Measurements from ENCODE around the gene WWTR1. TPM values are rescaled to one million over a fixed set of nuclear protein-coding genes. Genes with fewer than 3 reads are reported as not detected.

WWTR1 gene
- total RNA-seq, 2 experiments from 2014 or later: 0.31 to 0.53 TPM

- Mint-ChIP-seq H3K4me3 (no peak overlapping the region), H3K9me3 (ENCODE audit: insufficient read depth) (no peaks in the 10 kb centered on the region), H3K4me1 (ENCODE audit: low read depth) (no peaks in the 10 kb centered on the region), H3K27me3 (ENCODE audit: low read depth) (peaks cover 23% of the 10 kb centered on the region), H3K36me3 (ENCODE audit: low read depth) (no peaks in the 10 kb centered on the region), H3K27ac (no peak overlapping the region)
- DNase-seq (no peak), ATAC-seq (no peak)
- CTCF ChIA-PET: no interaction called here
- POLR2A ChIA-PET: no interaction called here
These were observed 7.0 kb downstream of the WWTR1 start for GRCh38 chr3:149650828-149651227.

DNA sequence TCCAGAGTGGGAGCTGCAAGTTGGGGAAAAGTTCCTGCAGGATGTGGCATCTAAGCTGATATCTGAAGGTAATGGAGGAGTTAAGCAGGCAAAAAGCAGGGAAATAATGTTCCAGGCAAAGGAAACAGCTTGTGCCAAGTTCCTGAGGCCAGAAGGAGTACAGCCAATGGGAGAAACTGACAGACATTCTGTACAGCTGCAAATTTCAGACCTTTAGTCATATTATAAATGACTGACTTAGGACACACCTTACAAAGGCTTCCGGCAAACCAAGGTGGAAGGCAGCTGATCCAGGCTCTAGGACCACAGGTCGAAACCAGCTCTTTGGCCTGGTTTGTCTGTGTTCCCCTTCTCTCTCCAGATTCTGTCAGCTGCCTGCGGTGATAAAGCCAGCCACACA, 9.3 kb downstream of the WWTR1 start:
- peaks cover 17% of the 10 kb centered on the region for H3K27me3 Mint-ChIP-seq (ENCODE audit: low read depth)
- ATAC-seq: no peak
- ChIA-PET CTCF (no interaction called here), POLR2A (no interaction called here)
- no peaks in the 10 kb centered on the region for H3K9me3 Mint-ChIP-seq (ENCODE audit: insufficient read depth)
- no peak overlapping the region for H3K4me3 Mint-ChIP-seq
- no peaks in the 10 kb centered on the region for H3K36me3 Mint-ChIP-seq (ENCODE audit: low read depth)
- DNase-seq: no peak
- no peak overlapping the region for H3K27ac Mint-ChIP-seq
- H3K4me1 Mint-ChIP-seq (ENCODE audit: low read depth): no peaks in the 10 kb centered on the region

DNA sequence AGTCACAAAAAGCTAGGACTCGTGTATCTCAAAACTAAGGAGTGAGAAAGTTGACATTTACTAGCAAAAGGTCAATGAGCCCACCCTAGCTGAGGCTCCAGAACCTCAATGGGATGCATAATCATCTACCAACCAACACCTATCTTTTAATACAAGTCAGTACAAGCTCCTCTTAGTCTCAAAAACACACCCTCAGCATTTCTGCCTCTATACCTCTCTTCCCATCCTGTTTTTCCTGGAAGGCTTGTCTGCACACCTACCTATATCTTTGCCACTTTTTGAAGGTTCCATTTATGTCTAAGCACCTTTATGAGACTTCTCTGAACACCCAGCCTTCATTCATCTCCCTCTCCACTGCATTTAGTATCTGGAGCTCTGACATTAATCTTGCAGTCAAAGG, 10.0 kb downstream of the WWTR1 start:
- Mint-ChIP-seq H3K9me3 (ENCODE audit: insufficient read depth) (no peaks in the 10 kb centered on the region), H3K27me3 (ENCODE audit: low read depth) (peaks cover 17% of the 10 kb centered on the region), H3K27ac (no peak overlapping the region), H3K4me3 (no peak overlapping the region), H3K4me1 (ENCODE audit: low read depth) (no peaks in the 10 kb centered on the region), H3K36me3 (ENCODE audit: low read depth) (no peaks in the 10 kb centered on the region)
- ChIA-PET POLR2A (no interaction called here), CTCF (no interaction called here)
- DNase-seq: no peak
- ATAC-seq: no peak

DNA sequence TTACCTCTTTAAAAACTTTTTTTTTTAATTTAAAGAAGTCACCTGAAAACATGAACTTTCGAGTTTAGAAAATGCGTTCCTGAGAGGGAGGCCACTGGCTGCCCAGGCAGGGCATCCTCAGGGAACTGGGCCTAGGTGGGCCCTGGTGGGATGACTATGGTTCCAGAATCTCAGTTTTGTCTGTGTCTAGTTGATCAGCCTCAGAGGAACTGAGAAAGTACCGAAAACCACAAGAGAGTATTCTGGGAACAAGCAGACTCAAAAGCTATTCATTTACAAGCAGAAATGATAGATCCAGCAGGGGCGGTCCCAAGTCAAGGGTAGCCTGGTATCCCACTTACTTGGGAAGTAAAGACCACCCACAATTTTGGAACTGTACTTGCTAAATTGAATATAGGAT, 10.5 kb downstream of the WWTR1 start:
- POLR2A ChIA-PET: no interaction called here
- peaks cover 17% of the 10 kb centered on the region for H3K27me3 Mint-ChIP-seq (ENCODE audit: low read depth)
- DNase-seq (no peak), ATAC-seq (no peak)
- no peak overlapping the region for H3K27ac Mint-ChIP-seq
- no peaks in the 10 kb centered on the region for H3K9me3 Mint-ChIP-seq (ENCODE audit: insufficient read depth)
- H3K4me1 Mint-ChIP-seq (ENCODE audit: low read depth): no peaks in the 10 kb centered on the region
- no peaks in the 10 kb centered on the region for H3K36me3 Mint-ChIP-seq (ENCODE audit: low read depth)
- CTCF ChIA-PET: no interaction called here
- no peak overlapping the region for H3K4me3 Mint-ChIP-seq

DNA sequence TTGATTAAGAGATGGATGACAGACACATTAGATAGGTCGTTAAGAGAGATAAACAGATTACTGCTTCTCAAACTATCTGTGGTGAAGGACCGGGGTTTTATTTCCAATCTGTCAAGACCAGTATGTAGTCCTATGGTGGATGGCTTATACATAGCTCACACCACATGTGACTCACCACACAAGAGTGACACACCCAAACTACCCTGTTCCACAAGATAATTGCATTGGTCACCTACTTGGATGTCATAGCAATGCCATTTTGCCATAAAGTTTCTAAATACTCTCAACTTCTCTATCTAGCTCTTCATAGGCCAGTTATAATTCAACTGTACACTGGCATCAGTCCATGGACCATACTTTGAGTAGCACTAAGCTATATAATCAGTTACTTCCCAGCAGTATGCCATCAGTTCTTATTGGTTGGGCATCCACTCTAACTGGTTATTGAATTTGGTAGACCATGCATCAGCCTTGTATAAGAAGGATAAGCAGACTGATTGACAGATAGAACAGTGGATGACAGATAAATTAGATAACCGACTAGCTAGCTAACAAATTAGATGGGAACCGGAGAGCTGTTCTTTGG, 11.6 kb downstream of the WWTR1 start:
- DNase-seq: no peak
- no peak for ATAC-seq
- no peak overlapping the region for H3K4me3 Mint-ChIP-seq
- CTCF ChIA-PET: interaction anchor here (0.8 kb wide), 1 partner anchor 12 kb away, joined by 3 read pairs; the partner anchor contains the start of gene WWTR1
- H3K27me3 Mint-ChIP-seq (ENCODE audit: low read depth): peaks cover 13% of the 10 kb centered on the region
- H3K27ac Mint-ChIP-seq: no peak overlapping the region
- POLR2A ChIA-PET: no interaction called here
- no peaks in the 10 kb centered on the region for H3K9me3 Mint-ChIP-seq (ENCODE audit: insufficient read depth)
- H3K36me3 Mint-ChIP-seq (ENCODE audit: low read depth): no peaks in the 10 kb centered on the region
- H3K4me1 Mint-ChIP-seq (ENCODE audit: low read depth): no peaks in the 10 kb centered on the region

- no peak for DNase-seq
These were observed 13.9 kb downstream of the WWTR1 start for GRCh38 chr3:149643963-149644362.

DNA sequence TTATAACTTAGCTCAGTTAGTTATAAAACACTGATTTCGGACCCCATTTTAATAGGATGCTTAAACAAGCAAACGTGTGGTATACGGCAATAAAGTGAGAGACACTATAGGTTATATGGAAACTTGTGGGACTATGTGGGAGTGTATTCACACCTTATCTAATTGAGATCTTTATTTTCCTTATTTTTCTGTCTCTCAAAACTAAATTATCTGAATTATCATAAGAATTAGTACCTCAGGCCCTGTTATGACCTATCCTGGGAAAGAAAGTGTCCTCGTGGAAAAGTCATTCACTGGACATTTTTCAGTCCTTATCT, 14.4 kb downstream of the WWTR1 start:
- Mint-ChIP-seq H3K36me3 (ENCODE audit: low read depth) (no peaks in the 10 kb centered on the region), H3K4me3 (no peak overlapping the region), H3K27ac (no peak overlapping the region), H3K4me1 (ENCODE audit: low read depth) (no peaks in the 10 kb centered on the region), H3K27me3 (ENCODE audit: low read depth) (peaks cover 7% of the 10 kb centered on the region), H3K9me3 (ENCODE audit: insufficient read depth) (no peaks in the 10 kb centered on the region)
- CTCF ChIA-PET: no interaction called here
- DNase-seq (no peak), ATAC-seq (no peak)
- POLR2A ChIA-PET: no interaction called here

More at GRCh38 chr3:149643963-149644362, 13.9 kb downstream of the WWTR1 start:
- ChIA-PET CTCF (no interaction called here), POLR2A (no interaction called here)
- H3K36me3 Mint-ChIP-seq (ENCODE audit: low read depth): no peaks in the 10 kb centered on the region
- no peak for ATAC-seq
- H3K27ac Mint-ChIP-seq: no peak overlapping the region
- no peaks in the 10 kb centered on the region for H3K4me1 Mint-ChIP-seq (ENCODE audit: low read depth)
- no peaks in the 10 kb centered on the region for H3K9me3 Mint-ChIP-seq (ENCODE audit: insufficient read depth)
- no peak overlapping the region for H3K4me3 Mint-ChIP-seq
- peaks cover 8% of the 10 kb centered on the region for H3K27me3 Mint-ChIP-seq (ENCODE audit: low read depth)

DNA sequence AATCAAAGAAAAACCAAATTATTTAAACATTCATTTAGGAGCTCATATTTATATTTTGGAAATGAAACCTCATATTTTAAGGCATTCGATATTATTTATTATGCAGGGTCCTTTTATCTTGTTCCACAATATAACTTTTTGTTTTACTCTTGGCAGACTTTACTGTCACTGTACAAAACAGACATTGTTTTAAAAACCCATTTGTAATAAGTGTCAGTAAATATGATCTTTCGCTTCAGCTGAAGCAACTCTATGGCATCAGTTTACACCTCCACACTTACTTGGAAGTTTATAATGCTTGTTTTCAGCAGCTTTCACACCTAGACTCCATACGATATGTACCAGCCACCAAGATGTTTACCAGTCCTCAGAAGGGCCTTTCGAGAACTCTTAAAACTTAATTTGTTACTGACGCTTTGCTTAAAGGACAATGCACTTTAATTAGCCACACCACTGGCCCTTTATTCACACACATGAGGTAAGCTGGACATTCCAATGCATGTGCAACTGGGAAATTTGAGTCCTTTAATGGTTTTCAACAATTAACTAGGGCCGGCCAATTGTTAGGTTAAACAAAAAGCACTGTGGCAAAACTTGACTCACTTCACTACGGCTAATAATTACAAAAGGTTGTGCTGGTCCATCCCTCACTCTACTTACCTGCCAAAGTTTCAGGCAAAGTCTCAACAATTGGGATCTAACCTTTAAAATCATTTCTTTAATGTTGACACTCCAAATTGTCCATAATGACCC, 16.7 kb downstream of the WWTR1 start:
- CTCF ChIA-PET: no interaction called here
- Mint-ChIP-seq H3K36me3 (ENCODE audit: low read depth) (no peaks in the 10 kb centered on the region), H3K27ac (no peak overlapping the region)

GRCh38 chr3:149639093-149639486, 18.7 kb downstream of the WWTR1 start:
- peaks cover 12% of the 10 kb centered on the region for H3K27me3 Mint-ChIP-seq (ENCODE audit: low read depth)
- ATAC-seq: no peak
- no peaks in the 10 kb centered on the region for H3K9me3 Mint-ChIP-seq (ENCODE audit: insufficient read depth)
- no peak overlapping the region for H3K27ac Mint-ChIP-seq
- POLR2A ChIA-PET: no interaction called here
- no peaks in the 10 kb centered on the region for H3K4me1 Mint-ChIP-seq (ENCODE audit: low read depth)
- H3K4me3 Mint-ChIP-seq: no peak overlapping the region
- CTCF ChIA-PET: interaction anchor here (0.7 kb wide), 1 partner anchor 11 kb away, joined by 3 read pairs; no protein-coding TSS in a partner anchor
- no peaks in the 10 kb centered on the region for H3K36me3 Mint-ChIP-seq (ENCODE audit: low read depth)
- no peak for DNase-seq

More for the DNA sequence above, 16.7 kb downstream of the WWTR1 start:
- no peak overlapping the region for H3K4me3 Mint-ChIP-seq
- POLR2A ChIA-PET: no interaction called here
- H3K27me3 Mint-ChIP-seq (ENCODE audit: low read depth): peaks cover 6% of the 10 kb centered on the region
- DNase-seq (no peak), ATAC-seq (no peak)
- no peaks in the 10 kb centered on the region for H3K4me1 Mint-ChIP-seq (ENCODE audit: low read depth)
- H3K9me3 Mint-ChIP-seq (ENCODE audit: insufficient read depth): no peaks in the 10 kb centered on the region

DNA sequence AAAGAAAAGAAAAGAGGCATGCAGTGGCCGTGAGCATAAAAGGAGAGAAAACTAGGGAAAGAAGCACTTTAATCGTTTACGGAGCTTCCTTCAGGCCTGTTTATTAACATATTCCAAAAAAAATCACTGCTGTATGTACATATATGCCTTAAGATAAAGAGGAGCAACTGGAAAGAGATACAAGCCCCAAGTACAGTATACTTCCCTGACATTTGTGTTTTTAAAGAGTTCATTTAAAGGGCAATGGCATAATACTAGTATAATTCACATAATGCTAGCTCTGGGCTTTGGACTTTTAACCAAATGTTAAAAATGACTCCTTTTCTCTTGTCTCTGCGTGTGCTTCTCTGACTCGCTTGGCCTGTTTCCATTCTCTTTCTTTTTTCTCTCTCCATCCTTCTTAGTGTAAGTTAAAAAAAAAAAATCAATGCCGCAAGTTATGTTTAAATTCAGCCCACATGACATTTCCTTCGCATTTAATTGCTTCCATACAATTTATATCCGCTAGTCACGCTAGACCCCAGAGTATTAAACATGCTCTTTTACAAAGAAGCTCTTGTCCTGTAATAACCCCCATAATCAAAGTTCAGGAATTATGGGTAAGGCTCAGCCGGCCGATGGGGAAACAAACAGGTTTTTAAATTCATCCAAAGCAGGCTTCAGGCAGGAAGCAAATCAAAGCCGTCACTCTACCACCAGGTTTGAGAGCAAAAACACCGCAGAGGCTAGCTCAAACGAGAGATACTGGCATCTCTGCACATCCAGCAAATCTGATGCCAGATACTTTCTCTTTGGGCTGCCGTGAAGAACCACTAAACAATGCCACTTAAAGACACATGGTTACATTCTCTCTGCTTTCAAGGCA, 19.4 kb downstream of the WWTR1 start:
- no peaks in the 10 kb centered on the region for H3K9me3 Mint-ChIP-seq (ENCODE audit: insufficient read depth)
- no peaks in the 10 kb centered on the region for H3K4me1 Mint-ChIP-seq (ENCODE audit: low read depth)
- no peaks in the 10 kb centered on the region for H3K36me3 Mint-ChIP-seq (ENCODE audit: low read depth)
- H3K27me3 Mint-ChIP-seq (ENCODE audit: low read depth): peaks cover 12% of the 10 kb centered on the region
- H3K27ac Mint-ChIP-seq: no peak overlapping the region
- ATAC-seq: no peak
- CTCF ChIA-PET: interaction anchor here (0.7 kb wide), 1 partner anchor 10 kb away, joined by 3 read pairs; no protein-coding TSS in a partner anchor
- DNase-seq: no peak
- H3K4me3 Mint-ChIP-seq: no peak overlapping the region
- POLR2A ChIA-PET: no interaction called here

DNA sequence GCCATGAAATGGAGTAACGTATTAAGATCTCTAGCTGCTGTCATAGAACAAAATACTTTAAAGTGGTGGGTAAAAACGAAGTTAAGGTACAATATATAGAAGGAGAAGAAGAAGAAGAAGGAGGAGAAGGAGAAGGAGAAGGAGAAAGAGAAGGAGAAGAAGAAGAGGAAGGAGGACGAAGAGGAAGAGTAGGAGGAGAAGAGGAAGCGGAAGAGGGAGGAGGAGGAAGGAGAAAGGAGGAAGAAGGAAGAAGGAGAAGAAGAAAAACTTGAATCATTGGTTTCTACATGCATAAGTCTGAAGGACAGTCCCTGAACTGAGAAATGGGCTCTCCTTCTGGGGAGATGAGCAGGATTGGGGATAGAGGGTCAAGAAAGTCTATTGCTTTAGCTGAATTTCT, 22.4 kb downstream of the WWTR1 start:
- Mint-ChIP-seq H3K4me3 (no peak overlapping the region), H3K27me3 (ENCODE audit: low read depth) (peaks cover 15% of the 10 kb centered on the region), H3K36me3 (ENCODE audit: low read depth) (no peaks in the 10 kb centered on the region), H3K27ac (no peak overlapping the region), H3K4me1 (ENCODE audit: low read depth) (no peaks in the 10 kb centered on the region), H3K9me3 (ENCODE audit: insufficient read depth) (no peaks in the 10 kb centered on the region)
- no peak for DNase-seq
- POLR2A ChIA-PET: no interaction called here
- no peak for ATAC-seq
- CTCF ChIA-PET: no interaction called here

- no peaks in the 10 kb centered on the region for H3K4me1 Mint-ChIP-seq (ENCODE audit: low read depth)
- ATAC-seq (no peak), DNase-seq (no peak)
- no peak overlapping the region for H3K27ac Mint-ChIP-seq
- CTCF ChIA-PET: no interaction called here
- peaks cover 17% of the 10 kb centered on the region for H3K27me3 Mint-ChIP-seq (ENCODE audit: low read depth)
- POLR2A ChIA-PET: no interaction called here
- H3K36me3 Mint-ChIP-seq (ENCODE audit: low read depth): no peaks in the 10 kb centered on the region
- no peaks in the 10 kb centered on the region for H3K9me3 Mint-ChIP-seq (ENCODE audit: insufficient read depth)
- no peak overlapping the region for H3K4me3 Mint-ChIP-seq
These were observed 23.3 kb downstream of the WWTR1 start for GRCh38 chr3:149634573-149634972.
